NCI-H2196 (cell line): ENCODE data around the gene ACVR1.
"Not testable (repeated sequence)": the region's sequence is repeated elsewhere in the genome, so short reads cannot be mapped to it uniquely, and the experiment has no call there.

ENCODE experiments used
- DNase-seq: peaks from one replicate; lab custom pipeline; 2025; ENCODE audit not compliant: unreplicated experiment; lab: John Stamatoyannopoulos, UW

The ACVR1 gene

GRCh38 chr2:157894694-157895435 lies 18.7 kb upstream of the ACVR1 start:
- DNase-seq, result no peak

GRCh38 chr2:157893611-157894010 lies 17.5 kb upstream of the ACVR1 start:
- no peak for DNase-seq

GRCh38 chr2:157891643-157892041 lies 15.5 kb upstream of the ACVR1 start:
- no peak for DNase-seq

GRCh38 chr2:157890969-157891642 lies 15.0 kb upstream of the ACVR1 start:
- no peak for DNase-seq

GRCh38 chr2:157887946-157888345 lies 11.8 kb upstream of the ACVR1 start:
- DNase-seq, result no peak

GRCh38 chr2:157884533-157884932 lies 8.4 kb upstream of the ACVR1 start:
- DNase-seq, result not testable (repeated sequence)

- no peak for DNase-seq
Measured at GRCh38 chr2:157880927-157881326, 4.8 kb upstream of the ACVR1 start.

- no peak for DNase-seq
Measured at GRCh38 chr2:157877761-157878400, 1.8 kb upstream of the ACVR1 start.

GRCh38 chr2:157876786-157877138 lies 632 bp upstream of the ACVR1 start:
- no peak for DNase-seq

GRCh38 chr2:157875641-157876065 lies 477 bp downstream of the ACVR1 start:
- no peak for DNase-seq

- peak; percentile 34 for DNase-seq
Measured at GRCh38 chr2:157874997-157875640, 1.0 kb downstream of the ACVR1 start.

- DNase-seq, result peak; percentile 31
Measured at GRCh38 chr2:157874348-157874747, 1.8 kb downstream of the ACVR1 start.

- DNase-seq, result no peak
Measured at GRCh38 chr2:157872791-157873190, 3.3 kb downstream of the ACVR1 start.

GRCh38 chr2:157871415-157871814 lies 4.7 kb downstream of the ACVR1 start:
- no peak for DNase-seq

GRCh38 chr2:157868993-157869392 lies 7.1 kb downstream of the ACVR1 start:
- DNase-seq, result no peak

GRCh38 chr2:157867703-157868102 lies 8.4 kb downstream of the ACVR1 start:
- no peak for DNase-seq

GRCh38 chr2:157866666-157867642 lies 9.2 kb downstream of the ACVR1 start:
- no peak for DNase-seq

- DNase-seq, result no peak
Measured at GRCh38 chr2:157866202-157866601, 9.9 kb downstream of the ACVR1 start.

- DNase-seq, result no peak
Measured at GRCh38 chr2:157864857-157865430, 11.2 kb downstream of the ACVR1 start.

- DNase-seq, result no peak
Measured at GRCh38 chr2:157858846-157859245, 17.3 kb downstream of the ACVR1 start.
